Activated gamma-delta T cell (primary cell): Measurements from ENCODE around the gene PRRC2A.

Experiments
- DNase-seq: peaks from one replicate; lab custom pipeline; 2025; lab: John Stamatoyannopoulos, UW

The PRRC2A gene

GRCh38 chr6:31665501-31666336, 45.2 kb downstream of the PRRC2A start, which contains the start of gene CSNK2B:
CSNK2B (plus strand) TSS chr6:31666080; CDS start chr6:31666832, 752 bp downstream.
- peak; percentile 94 for DNase-seq

GRCh38 chr6:31666337-31666965, 45.9 kb downstream of the PRRC2A start:
- no peak for DNase-seq

- no peak for DNase-seq
These were observed 49.2 kb downstream of the PRRC2A start, which contains the start of gene LY6G5B for GRCh38 chr6:31669676-31670075. LY6G5B (plus strand) TSS chr6:31669976; CDS start chr6:31670951, 975 bp downstream.

- no peak for DNase-seq
These were observed 55.9 kb downstream of the PRRC2A start for GRCh38 chr6:31676322-31676903.

GRCh38 chr6:31676904-31677303, 56.4 kb downstream of the PRRC2A start:
- no peak for DNase-seq

GRCh38 chr6:31677955-31678354, 57.4 kb downstream of the PRRC2A start:
- no peak for DNase-seq

- DNase-seq = no peak
These were observed 60.0 kb downstream of the PRRC2A start, which contains the start of gene LY6G5C for GRCh38 chr6:31680226-31681134. LY6G5C (minus strand) TSS chr6:31681067; CDS start chr6:31680373, 694 bp downstream.

GRCh38 chr6:31681135-31681671, 60.7 kb downstream of the PRRC2A start:
- no peak for DNase-seq

GRCh38 chr6:31683591-31683990, 63.1 kb downstream of the PRRC2A start:
- DNase-seq = no peak

GRCh38 chr6:31686483-31686882, 66.0 kb downstream of the PRRC2A start:
- no peak for DNase-seq

- DNase-seq = no peak
These were observed 66.8 kb downstream of the PRRC2A start for GRCh38 chr6:31687321-31687720.
